ENCODE measurements around the gene IFITM5.

GRCh38 chr11:253886-254270 is 45.4 kb downstream of the IFITM5 start:
- no peak for TF ChIP-seq CTCF (IDR thresholded peaks at IDR 0.05)
- TF ChIP-seq EP300 (IDR thresholded peaks at IDR 0.05): no peak
- no peak for TF ChIP-seq POLR2A (IDR thresholded peaks at IDR 0.05)

Data from ovary (tissue), 3 donors.